HG03342 (cell line): ENCODE measurements around the gene TNFRSF11A.

Source experiments
- ATAC-seq: cut with Tn5 transposase; IDR thresholded peaks from one replicate; pipeline ENCODE4 v1.9.1; 2021; ENCODE audit warnings: mild to moderate bottlenecking, moderate library complexity; ENCODE audit not compliant: unreplicated experiment

TNFRSF11A gene

GRCh38 chr18:62324917-62325805 lies at the start of gene TNFRSF11A:
Gene TNFRSF11A (plus strand): TSS chr18:62325310. CDS start chr18:62325353, 43 bp downstream.
- ATAC-seq = peak; percentile 69

- no peak for ATAC-seq
Observed at GRCh38 chr18:62277045-62277444, 48.1 kb upstream of the TNFRSF11A start.

DNA sequence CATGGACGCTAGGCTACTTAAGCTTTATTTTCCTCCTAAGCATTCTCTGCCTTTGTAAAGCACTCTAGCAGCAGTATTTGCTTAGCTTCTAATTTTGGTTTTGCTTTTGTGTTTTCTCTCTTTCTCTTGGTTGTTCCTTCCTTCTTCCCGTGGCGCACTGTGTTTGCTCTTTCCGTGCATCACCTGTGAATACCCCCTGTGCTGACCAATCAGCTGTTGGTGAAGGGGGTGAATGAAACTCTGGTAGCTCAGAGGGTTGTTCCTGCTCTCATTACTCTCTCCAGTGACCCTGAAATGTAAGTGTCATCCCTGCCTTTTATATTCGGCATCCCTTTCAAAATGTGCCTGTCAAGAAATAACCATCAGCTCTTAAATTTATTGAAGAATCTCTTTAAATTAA lies 45.5 kb upstream of the TNFRSF11A start:
- ATAC-seq = no peak

DNA sequence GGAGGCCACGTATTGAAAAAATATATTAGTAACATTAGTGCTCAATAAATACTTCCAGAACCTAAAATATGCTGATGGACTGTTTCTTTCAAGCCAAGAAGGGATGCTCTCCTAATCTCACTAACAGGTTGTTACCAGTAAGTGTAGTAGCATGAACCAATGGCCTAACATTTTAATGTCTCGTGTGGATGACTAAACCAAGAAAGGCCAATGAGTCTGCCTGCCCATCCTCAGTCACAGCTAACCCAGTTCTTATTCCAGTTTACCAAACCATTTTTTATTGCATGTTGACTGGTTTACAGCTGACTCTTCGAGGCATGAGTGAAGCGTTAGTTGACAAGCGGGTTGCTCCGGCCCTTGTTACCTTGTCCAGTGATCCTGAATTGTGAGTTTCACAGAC lies 45.1 kb upstream of the TNFRSF11A start:
- no peak for ATAC-seq

GRCh38 chr18:62280786-62281185 lies 44.3 kb upstream of the TNFRSF11A start:
- ATAC-seq = no peak

GRCh38 chr18:62281684-62282083 lies 43.4 kb upstream of the TNFRSF11A start:
- ATAC-seq = no peak

- ATAC-seq = no peak
Observed at GRCh38 chr18:62282188-62282629, 42.9 kb upstream of the TNFRSF11A start.

GRCh38 chr18:62284637-62285036 lies 40.5 kb upstream of the TNFRSF11A start:
- ATAC-seq = no peak

GRCh38 chr18:62285281-62285680 lies 39.8 kb upstream of the TNFRSF11A start:
- ATAC-seq = no peak

GRCh38 chr18:62287781-62288664 lies 37.1 kb upstream of the TNFRSF11A start:
- peak; percentile 45 for ATAC-seq

DNA sequence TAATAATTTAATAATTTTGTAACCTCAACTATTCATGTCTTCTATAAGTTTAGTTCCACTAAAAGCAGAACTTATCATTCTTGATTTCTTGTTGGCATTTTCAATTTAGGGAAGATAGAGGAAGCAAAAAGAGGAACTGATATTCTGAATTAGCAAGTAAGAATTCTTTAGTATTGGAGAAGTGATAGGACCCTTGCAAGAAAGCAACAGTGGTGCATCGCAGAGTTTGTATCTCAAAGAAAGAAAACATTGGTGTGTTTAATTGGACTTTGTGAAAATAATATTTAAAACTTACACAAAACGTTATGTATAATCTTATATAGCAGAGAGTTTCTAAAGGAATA lies 36.5 kb upstream of the TNFRSF11A start:
- ATAC-seq = peak; percentile 60

GRCh38 chr18:62289047-62289446 lies 36.1 kb upstream of the TNFRSF11A start:
- ATAC-seq = peak; percentile 59

- no peak for ATAC-seq
Observed at GRCh38 chr18:62294073-62294472, 31.0 kb upstream of the TNFRSF11A start.

DNA sequence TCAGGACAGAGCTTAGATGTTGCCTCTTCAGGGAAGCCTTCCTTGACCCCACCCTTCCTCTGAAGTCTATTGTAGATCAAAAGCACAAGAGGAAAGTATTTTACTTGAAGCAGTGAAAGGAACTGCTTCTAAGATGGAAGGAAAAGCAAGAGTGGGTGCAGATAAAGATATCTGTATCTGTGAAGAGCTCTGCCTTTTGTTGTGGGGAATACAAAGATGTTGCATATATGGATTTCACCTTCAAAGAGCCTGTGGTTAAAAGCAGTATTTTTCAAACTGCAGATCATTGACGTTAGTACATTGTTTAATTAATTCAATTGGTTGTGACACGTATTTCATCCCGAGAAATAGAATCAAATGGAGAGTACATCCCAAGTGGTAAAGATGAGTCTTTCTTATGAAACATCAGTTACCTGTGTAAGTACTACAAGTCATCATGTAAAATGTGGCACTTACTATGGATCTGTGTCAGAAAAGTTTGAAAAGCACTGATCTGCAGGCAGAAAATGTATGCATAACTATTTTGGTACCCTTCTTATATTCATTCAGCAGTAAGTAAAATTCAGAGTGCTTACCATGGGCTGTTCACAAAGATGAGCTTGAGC lies 24.6 kb upstream of the TNFRSF11A start:
- ATAC-seq = no peak

DNA sequence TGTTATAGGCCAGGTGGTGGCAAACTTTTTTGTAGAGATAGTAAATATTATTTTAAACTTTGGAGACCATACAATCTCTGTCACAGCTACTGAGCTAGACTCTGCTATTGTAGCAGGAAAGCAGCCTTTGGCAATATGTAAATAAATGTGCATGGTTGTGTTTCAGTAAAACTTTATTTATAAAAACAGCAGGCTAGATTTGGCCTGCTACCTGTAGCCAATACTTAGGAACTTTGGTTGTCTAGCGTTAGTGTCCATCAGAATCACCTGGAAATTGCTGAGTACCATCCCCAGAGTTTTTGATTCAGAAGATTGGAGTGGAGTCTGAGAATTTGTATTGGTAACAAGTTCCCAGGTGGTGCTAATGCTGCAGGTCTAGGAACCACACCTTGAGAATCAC lies 23.8 kb upstream of the TNFRSF11A start:
- no peak for ATAC-seq

DNA sequence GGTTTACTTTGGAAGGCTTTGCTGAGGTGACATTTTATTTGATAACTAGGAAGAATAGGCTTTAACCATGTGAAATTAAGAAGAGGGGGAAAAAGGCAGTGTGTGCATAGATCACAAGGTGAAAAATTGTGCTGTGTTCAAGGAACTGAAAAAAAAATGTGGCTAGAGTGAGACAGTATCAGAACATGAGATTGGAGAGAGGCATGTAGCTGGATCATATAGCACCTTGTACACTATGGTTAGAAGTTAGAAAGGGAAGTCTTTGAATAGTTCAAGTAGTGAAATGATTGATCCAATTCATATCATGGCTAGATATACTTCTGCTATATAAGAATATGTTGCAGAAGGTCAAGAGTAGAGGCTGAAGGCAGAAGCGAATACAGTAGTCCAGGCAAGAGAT lies 12.3 kb upstream of the TNFRSF11A start:
- no peak for ATAC-seq

DNA sequence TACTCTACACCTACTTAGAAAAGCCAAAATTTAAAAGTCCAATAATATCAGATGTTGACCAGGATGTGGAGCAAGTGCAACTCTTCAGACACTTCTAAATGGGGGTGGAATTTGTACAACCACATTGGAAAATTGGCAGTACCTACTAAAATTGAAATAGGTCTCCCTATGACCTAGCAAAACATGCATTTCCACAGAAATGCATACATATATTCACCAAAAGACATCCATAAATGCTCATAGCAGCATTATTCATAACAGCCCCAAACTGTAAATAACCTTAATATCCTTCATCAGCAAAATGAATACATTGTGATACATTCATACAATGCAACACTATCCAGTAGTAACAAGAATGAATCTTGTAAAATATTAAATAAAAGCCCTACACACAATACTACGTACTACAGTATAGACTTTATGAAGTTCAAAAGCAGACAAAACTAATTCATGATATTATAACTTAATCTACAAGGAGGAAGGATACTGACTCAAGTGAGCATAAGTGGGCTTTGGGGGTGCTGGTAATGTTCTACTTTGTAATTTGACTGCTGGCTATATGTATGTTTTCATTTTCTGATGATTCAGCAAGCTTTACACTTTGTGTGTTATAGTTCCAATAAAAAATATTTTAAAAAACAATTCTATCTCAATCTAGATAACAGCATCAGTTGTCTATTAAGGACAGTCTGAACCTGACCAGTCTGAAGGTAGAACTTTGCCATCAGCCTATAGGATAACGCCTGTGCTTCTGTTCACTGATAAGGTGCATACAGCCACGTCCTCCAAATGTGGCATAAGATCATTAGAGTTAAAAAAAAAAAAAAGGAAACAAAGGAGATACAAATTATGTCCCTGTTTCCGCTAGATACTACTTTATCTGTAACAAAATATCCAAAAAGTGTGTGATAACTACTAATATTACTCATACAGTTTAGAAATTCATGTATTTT lies 6.6 kb upstream of the TNFRSF11A start:
- no peak for ATAC-seq

- no peak for ATAC-seq
Observed at GRCh38 chr18:62321201-62321600, 3.9 kb upstream of the TNFRSF11A start.

- no peak for ATAC-seq
Observed at GRCh38 chr18:62323483-62324180, 1.5 kb upstream of the TNFRSF11A start.
